Suppressor macrophage (primary cell): ENCODE results near the gene LDLRAP1.
A peak's percentile ranks its signal among the peaks of the same experiment; 100 is the strongest.

Experiments used
- DNase-seq, 4 experiments: peaks; one replicate each; pipeline ENCODE4 v3.0.0-alpha.2; 2020 to 2022

LDLRAP1 gene

DNA sequence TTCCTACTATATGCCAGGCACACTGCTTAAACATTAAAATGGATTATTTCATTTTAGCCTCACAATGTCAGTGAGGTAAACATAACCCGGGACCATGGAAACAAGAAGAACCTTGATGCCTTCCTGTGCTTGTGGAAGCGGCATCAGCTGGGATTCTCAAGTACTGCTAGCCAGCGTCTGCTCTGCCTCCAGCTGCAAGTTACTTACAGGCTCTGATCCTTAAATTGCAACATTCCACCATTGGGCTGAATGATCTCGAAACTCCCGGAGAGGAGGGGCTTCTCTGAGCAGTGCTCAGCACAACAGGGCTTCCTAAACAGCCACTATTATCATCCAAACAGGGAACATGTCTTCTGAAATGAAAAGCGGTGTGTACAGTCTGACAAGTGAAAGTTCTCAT, 66.5 kb downstream of the LDLRAP1 start:
- no peak for DNase-seq

DNA sequence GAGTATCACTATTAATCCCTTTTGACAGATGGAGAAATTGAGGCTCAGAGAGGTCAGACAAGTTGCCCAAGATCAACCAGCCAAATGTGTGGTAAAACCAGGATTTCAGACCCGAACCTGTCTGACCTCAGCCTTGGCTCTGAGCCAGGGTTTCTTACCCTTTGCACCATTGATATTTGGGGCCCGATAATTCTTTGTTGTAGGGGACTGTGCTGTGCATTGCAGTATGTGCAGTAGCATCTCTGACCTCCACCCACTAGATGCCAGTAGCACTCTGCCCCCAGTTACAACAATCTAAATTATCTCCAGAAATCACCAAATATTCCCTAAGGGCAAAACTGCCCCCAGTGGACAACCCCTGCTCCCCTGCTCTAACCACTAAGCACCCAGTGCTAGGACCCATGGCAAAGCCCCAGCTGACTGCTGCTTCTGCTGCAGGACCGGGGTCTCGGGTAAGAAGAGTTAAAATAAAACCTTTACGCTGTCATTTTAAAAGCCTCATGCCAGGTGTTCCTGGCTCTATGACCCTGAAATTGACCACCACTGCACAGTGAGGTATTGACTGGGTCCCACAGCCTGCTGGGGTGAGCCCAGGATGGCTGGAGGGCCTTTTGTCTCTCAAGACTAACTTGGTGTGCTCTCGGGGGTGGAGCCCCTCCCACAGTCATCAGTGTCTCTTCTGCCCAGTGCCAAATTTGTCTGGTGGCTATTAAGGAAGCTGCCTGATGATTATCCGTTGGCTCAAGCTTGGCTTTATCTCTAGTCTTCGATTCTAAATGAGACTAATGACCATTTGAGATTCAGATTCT, 67.6 kb downstream of the LDLRAP1 start:
- peak in 2 of 4 experiments; percentile 9 to 17 for DNase-seq

DNA sequence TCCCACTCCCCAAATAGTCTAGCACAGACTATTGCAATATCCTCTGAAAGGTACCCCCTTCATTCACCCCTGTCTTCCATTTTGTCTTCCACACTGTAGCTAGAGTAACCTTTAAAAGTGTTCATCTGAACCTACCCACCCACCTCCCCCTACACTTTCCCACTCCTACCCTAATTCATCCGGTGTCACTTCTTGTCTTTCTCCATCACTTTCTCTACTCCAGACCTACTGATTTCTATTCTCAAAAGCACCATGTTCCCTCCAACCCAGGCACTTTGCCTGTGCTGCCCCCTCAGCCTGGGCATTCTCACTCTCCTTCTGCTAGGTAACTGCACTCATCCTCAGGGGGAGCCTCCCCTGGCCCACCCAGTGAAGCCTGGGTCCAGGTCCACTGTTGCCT, 68.4 kb downstream of the LDLRAP1 start:
- no peak for DNase-seq

DNA sequence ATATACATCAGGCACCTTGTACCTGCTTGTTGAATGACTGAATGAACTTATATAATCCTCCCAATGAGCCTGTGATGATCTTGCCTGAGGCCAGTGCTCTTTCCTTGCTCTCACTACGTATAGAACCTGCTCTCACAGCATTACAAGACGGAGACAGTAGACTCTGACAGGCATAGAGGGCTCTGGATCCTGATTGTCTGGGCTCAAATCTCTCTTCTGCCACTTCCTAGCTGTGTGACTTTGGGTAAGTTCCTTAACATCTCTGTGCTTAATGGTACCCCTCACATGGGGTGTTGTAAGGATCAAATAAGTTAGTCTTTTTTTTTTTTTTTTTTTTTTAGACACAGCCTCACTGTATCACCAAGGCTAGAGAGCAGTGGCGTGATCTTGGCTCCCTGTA, 69.0 kb downstream of the LDLRAP1 start:
- DNase-seq: no peak

DNA sequence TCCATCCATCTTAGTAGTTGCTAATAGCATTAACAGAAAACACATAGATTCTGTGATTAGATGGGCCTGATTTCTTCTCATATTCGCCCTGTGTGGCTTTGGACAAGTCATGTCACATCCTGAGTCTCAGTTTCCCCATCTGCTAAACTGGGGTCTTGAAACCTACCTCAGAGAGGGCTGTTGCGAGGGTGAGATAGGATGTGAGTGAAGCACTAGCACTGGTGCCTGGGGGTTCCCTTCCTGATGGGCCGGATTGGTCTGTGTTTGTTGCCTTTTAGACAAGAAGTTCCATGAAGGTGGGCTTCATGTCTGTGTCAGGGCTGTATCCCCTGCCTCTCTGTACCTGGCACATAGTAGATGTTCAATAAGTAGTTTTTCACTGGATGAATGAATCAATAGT, 69.7 kb downstream of the LDLRAP1 start:
- no peak for DNase-seq

DNA sequence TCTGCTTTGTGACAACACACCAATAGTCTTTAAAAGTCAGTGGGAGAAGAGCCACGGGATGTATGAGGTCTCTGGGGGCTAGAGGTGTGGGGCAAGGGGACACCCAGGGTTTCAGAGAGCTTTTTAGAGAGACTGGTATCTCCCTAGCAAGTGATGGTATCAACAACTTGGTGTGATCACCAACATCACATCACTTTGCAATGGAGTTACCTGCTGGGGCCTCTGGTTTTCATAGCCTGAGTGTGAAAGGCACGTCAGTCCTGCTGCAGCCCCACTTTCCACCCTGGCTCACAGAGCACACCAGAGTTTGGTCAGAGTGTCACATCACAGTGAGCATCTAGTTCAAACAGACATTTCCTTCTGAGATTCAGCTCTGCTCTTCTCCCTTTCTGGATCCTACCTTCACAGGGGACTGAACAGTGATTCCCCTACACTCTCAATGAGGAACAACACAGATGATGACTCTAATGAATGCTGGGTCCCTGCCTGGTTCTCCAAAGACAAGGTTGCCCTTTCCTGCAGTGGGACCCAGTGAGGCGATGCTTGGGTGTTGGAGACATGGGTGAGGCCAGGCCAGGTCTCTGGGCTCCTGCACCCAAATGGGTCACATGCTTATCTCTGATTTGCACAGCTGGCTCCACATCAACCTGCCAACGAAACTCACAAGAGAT, 71.2 kb downstream of the LDLRAP1 start:
- DNase-seq: no peak

DNA sequence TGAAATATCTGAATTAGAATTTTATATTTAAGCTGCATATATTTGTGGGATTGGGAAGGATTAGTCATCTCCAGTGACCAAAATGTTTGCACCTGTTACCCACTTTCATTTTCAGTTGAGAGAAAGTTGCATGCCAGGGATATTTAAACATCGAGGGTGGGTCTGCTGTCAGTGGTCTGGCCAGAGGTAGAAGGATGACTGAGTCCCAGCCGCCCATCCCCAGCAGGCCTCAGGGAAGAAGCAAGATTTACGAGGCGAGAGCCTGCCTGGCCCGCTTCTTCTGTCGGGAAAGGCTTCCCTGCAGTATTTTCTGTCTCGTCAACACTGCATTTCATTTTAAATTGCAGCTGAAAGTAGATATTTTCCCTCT, 71.8 kb downstream of the LDLRAP1 start:
- DNase-seq: no peak

DNA sequence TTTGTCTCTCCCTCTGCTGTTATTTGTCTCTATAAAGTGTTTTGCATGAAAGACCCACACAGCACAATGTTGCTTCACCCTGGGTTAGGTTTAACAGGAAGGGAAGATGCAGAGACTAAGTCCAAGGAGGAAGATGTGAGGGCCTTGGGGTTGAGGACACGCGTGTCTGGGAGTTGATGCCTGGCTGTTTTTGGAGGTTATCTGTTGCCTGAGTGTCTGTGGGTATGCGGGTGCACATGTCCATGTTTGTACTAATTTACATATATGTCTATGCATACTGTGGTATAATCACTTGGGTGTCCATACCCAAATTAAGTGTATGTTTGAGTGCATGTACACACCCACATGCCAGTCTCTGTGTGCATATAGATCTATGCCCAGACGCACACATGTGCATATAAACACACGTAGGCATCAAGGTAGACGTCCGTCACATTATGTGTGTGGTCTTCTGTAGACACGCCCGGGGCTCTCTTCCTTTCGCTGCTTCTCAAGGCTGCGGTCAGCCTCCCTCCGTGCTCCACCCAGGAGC, 72.2 kb downstream of the LDLRAP1 start:
- no peak for DNase-seq

DNA sequence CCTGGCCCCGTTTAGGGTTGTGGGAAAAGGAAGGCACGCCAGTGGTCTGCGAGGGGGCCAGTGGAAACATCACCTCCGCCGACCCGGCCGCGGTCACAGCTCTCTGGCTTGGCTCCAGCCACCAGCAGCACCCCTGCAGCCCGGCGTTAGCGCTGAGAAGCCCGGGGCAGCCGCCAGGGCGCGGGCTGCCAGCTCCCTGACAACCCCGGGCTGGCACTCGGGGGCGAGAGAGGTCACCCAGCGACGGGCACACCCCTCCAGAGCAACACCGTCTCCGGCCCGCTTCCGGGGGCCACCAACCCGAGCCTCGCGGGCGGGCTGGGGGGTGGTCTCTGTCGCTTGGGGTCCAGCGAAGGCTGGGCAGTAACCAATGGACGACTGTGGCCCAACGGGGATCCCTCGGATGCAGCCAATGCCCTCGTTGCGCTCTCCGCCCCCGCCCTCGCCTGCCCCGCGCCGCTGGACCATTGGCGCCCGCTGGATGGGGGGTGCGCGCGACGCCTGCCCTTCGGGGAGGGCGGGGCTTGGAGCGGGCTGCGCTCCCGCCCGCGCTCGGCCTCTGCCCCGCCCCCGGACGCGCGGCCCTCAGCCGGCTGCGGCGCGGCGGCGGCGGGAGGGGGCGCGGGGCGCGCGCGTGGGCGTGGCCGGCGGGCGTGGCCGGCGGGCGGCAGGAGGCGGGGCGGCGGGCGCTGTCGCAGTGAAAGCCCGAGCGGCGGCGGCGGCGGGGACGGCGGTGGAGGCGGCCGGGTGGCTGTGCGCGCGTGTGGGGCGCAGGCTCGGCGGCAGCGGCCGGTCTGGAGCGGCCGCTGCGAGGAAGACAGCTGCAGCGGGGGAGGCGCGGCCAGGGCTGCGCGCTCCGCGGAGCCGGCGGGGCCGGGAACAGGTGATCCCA, 72.9 kb downstream of the LDLRAP1 start, which contains the start of gene MAN1C1:
TSS of gene MAN1C1 (plus strand) at position 697 of the 892 bp plus-strand sequence. CDS start 1,007 bp downstream, outside the sequence.
- DNase-seq: peak; percentile 87 to 98 (median 94)

DNA sequence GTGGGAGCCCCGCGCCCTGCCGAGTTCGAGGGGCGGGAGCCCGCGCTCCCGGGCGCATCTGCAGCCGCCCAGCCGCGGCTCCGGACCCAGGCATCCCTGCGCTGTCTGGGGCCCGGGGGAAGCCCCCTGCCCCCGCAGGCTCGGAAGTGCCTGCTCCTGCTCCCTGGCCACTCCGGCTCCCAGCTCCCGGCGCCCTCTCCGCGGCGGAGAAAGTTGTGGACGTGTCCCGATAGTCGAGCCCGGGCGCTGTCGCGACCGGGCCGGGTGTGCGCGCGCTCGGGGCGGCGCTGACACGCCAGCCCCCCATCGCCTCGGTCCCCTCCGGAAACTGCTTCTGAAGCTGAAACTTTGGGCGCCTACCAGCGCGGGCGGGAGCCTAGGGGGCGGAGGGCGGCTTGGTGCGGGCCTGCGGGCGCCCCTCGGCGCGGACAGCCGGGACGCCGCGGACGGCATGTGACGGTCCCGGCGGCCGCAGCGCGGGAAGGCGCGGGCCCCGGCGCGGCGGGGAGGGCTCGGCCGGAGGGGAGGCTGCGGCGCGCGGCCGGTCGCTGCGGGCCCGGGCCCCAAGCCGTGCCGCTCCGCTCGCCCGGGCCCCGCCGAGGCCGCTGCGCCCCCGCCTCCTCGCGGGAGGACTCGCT, 73.7 kb downstream of the LDLRAP1 start:
- peak in 1 of 4 experiments; percentile 48 for DNase-seq

DNA sequence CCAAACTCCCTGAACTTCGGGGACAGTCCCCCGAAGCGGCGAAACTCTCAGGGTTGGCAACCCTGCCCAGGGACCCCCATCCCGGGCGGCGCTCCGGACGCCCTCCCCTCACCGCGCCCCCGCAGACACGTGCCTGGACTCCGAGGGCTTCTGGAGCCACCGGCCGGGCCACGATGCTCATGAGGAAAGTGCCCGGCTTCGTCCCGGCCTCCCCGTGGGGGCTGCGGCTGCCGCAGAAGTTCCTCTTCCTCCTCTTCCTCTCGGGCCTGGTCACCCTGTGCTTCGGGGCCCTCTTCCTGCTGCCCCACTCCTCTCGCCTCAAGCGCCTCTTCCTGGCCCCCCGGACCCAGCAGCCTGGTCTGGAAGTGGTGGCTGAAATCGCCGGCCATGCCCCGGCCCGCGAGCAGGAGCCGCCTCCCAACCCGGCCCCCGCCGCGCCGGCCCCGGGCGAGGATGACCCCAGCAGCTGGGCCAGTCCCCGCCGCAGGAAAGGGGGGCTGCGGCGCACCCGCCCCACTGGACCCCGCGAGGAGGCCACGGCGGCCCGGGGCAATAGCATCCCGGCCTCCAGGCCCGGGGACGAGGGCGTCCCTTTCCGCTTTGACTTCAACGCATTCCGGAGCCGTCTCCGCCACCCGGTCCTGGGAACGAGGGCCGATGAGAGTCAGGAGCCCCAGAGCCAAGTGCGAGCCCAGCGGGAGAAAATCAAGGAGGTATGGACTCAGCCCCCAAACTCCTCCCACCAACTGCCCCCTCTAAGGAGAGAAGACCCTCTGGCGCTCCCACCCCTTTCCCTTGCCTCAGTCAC, 74.4 kb downstream of the LDLRAP1 start:
- peak in 3 of 4 experiments; percentile 47 to 74 (median 65) for DNase-seq

DNA sequence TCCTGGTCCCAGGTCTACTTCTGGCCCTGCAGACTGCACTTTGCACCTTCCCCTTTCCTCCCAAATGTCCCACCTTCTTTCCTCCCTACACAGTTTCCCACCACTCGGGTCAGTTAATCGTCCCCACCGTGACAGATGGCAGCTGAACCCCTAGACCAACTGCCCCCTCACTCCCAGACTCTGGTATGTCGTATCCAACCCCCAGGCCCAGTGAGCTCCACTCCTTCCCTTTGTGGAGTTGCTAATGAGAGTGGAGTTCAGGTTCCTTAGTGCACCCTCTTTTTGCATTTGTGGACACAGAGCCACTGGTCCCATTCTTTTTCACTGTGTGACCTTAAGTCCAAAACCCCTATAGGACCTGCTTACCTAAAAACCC, 75.0 kb downstream of the LDLRAP1 start:
- DNase-seq: no peak
